Measurements from ENCODE around the gene CHEK2. TPM values are rescaled to one million over a fixed set of nuclear protein-coding genes. Genes with fewer than 3 reads are reported as not detected.

Gene CHEK2
- total RNA-seq, 2 donors from 2014 or later = 0.66 to 2.1 TPM

- Histone ChIP-seq H3K9me3 (no peaks in the 10 kb centered on the region), H3K4me3 (no peak overlapping the region), H3K4me1 (no peaks in the 10 kb centered on the region), H3K27ac (no peak overlapping the region), H3K36me3 (replicated peaks in 1 of 2; ENCODE audit: insufficient read depth in 1 of 2, low read depth in 2 of 2) (no peaks in the 10 kb centered on the region), H3K27me3 (no peaks in the 10 kb centered on the region)
- intact Hi-C loops (cut with DNase I) = no loop called here
- ATAC-seq (no peak), DNase-seq (no peak)
- WGBS, 2 donors = 88 to 91% methylated on average over 5 to 7 of the region's 7 CpGs
- TF ChIP-seq POLR2A (IDR thresholded peaks at IDR 0.05) = no peak
- TF ChIP-seq CTCF (IDR thresholded peaks at IDR 0.05) = no peak
Observed at GRCh38 chr22:28736301-28737155, 5.1 kb downstream of the CHEK2 start.

GRCh38 chr22:28734393-28734792 is 7.2 kb downstream of the CHEK2 start:
- TF ChIP-seq CTCF (IDR thresholded peaks at IDR 0.05) (no peak), POLR2A (IDR thresholded peaks at IDR 0.05) (no peak)
- no peak for DNase-seq
- intact Hi-C loops (cut with DNase I) = no loop called here
- 83 to 88% methylated on average over 6 of the region's 6 CpGs for WGBS, 2 donors
- Histone ChIP-seq H3K4me1 (no peaks in the 10 kb centered on the region), H3K36me3 (replicated peaks in 1 of 2; ENCODE audit: insufficient read depth in 1 of 2, low read depth in 2 of 2) (no peaks in the 10 kb centered on the region), H3K27me3 (no peaks in the 10 kb centered on the region), H3K27ac (no peak overlapping the region), H3K9me3 (no peaks in the 10 kb centered on the region), H3K4me3 (no peak overlapping the region)
- no peak for ATAC-seq

GRCh38 chr22:28730179-28730578 is 11.4 kb downstream of the CHEK2 start:
- Histone ChIP-seq H3K9me3 (no peaks in the 10 kb centered on the region), H3K4me1 (no peaks in the 10 kb centered on the region), H3K4me3 (no peak overlapping the region), H3K27ac (no peak overlapping the region), H3K27me3 (no peaks in the 10 kb centered on the region), H3K36me3 (replicated peaks in 1 of 2; ENCODE audit: insufficient read depth in 1 of 2, low read depth in 2 of 2) (no peaks in the 10 kb centered on the region)
- intact Hi-C loops (cut with DNase I) = no loop called here
- 93 to 100% methylated on average over 1 to 3 of the region's 3 CpGs for WGBS, 2 donors
- DNase-seq (no peak), ATAC-seq (no peak)
- TF ChIP-seq POLR2A (IDR thresholded peaks at IDR 0.05) = no peak
- TF ChIP-seq CTCF (IDR thresholded peaks at IDR 0.05) = no peak

- intact Hi-C loops (cut with DNase I) = no loop called here
- no peak overlapping the region for H3K4me3 ChIP-seq
- H3K36me3 ChIP-seq (replicated peaks in 1 of 2; ENCODE audit: insufficient read depth in 1 of 2, low read depth in 2 of 2) = no peaks in the 10 kb centered on the region
- TF ChIP-seq CTCF (IDR thresholded peaks at IDR 0.05) (no peak), POLR2A (IDR thresholded peaks at IDR 0.05) (no peak)
- H3K9me3 ChIP-seq = no peaks in the 10 kb centered on the region
- no peak for DNase-seq
- no peak overlapping the region for H3K27ac ChIP-seq
- WGBS, 2 donors = 90 to 94% methylated on average over 10 of the region's 10 CpGs
- ATAC-seq = no peak
- H3K27me3 ChIP-seq = no peaks in the 10 kb centered on the region
- no peaks in the 10 kb centered on the region for H3K4me1 ChIP-seq
Observed at GRCh38 chr22:28728621-28729313, 12.9 kb downstream of the CHEK2 start.

Measured in body of pancreas (tissue), 4 donors.